GM18505 (cell line): Measurements from ENCODE around the gene BTBD9.

Source experiments
- ATAC-seq: cut with Tn5 transposase; IDR thresholded peaks from one replicate; pipeline ENCODE4 v1.9.1; 2021; ENCODE audit not compliant: unreplicated experiment
- POLR2A ChIP-seq: IDR thresholded peaks from 4 replicates; pipeline ENCODE4 v1.6.1; 2011; ENCODE audit warnings: borderline replicate concordance; ENCODE audit not compliant: insufficient read depth, insufficient read length; ENCODE audit errors: extremely low read depth

BTBD9 gene

DNA sequence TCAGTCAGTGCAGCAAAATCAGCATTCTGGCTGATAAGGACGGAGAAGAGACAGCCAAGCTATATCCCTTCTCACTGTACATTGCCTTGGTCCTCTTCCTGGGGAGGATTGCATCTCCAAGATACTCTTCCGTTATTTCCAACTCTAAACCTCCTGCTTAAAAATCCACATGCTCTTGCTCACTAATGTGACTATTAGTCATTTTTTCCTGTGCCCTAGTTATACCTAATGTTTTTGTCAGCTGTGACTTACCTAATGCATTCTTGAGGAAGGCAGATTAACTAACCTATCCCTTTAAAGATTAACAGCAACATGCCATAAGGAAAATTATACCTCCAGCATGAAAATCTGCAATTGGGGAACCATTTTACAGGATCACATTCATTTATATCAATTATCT lies 317.6 kb downstream of the BTBD9 start:
- TF ChIP-seq POLR2A: no peak
- no peak for ATAC-seq

DNA sequence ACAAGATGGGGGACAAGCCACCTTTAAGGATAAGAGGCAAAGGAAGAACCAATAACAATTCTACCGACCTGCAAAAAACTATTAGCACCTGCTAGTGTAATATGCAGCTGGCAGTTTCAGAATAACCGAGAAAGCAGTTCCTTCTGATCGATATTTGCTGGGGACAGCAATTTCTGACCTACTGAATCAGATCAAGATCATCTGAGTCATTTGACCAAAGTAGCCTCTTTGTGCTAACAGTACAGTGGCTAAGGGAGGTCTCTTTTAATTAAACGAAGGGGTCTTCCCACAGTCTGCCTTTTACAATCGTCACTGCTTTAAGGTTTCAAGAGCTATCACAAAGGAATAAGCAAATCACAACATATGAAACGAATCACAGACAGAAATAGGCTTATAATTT lies 318.9 kb downstream of the BTBD9 start:
- no peak for ATAC-seq
- TF ChIP-seq POLR2A: no peak

DNA sequence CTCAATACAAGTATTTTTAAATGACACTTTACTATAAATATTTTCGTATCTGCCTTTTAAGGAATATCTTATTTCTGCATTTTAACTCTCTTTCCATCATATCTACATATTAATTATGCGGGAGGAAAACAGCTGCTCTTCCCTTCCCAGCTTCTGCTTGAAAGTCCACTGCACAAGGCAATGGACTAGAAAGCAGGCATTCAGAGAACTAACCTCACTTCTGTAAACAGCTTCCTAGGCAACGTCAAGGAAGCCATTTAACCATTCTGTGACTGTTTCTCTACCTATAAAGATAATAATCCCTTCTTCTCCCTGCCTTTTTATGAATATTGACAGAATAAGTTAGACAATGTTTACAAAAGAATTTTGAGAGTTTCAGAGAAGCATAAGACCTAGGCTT lies 319.4 kb downstream of the BTBD9 start:
- TF ChIP-seq POLR2A: no peak
- ATAC-seq: no peak

DNA sequence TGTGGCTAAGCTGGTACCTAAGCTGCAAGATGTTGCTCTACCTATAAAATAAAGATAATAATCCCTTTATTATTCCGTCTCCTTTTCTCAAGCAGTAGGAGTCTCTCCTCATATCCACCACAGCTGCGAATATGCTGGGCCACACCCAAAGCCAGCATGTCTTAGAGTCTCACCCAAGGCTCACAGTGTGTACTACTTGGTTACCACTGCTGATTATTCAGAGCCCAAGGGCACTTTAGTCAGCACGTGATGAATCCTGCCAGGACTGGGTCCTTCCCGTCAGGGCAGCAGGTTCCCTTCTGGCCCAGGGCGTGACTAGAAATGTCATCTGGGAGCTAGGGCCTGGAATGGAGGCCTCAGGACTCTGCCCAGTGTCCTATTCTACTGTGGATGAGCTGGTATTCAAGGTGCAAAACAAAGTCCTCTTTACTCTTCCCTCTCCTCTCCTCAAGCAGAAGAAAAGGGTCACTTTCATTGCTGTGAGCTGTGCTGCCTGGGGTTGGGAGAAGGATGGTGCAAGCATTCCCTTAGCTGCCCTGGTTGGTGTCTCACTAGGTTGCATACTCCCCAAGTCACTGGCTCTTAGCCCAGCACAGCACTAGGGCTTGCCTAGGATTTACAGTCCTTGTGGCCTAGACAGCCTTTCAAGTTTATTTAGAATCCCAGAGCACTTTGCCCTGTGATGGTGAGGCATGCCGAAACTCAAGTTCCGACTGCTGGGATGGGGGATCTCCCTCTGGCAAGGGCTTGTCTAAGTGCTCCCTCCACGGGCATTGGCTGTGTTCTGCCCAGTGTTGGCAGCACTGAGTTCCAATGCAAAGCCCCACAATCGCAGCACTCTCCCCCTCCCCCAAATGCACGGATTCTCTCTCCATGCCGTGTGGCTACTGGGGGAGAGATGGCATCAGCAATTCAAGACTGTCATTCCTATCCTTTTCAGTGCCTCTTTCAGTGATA lies 320.2 kb downstream of the BTBD9 start:
- no peak for TF ChIP-seq POLR2A
- ATAC-seq: no peak

DNA sequence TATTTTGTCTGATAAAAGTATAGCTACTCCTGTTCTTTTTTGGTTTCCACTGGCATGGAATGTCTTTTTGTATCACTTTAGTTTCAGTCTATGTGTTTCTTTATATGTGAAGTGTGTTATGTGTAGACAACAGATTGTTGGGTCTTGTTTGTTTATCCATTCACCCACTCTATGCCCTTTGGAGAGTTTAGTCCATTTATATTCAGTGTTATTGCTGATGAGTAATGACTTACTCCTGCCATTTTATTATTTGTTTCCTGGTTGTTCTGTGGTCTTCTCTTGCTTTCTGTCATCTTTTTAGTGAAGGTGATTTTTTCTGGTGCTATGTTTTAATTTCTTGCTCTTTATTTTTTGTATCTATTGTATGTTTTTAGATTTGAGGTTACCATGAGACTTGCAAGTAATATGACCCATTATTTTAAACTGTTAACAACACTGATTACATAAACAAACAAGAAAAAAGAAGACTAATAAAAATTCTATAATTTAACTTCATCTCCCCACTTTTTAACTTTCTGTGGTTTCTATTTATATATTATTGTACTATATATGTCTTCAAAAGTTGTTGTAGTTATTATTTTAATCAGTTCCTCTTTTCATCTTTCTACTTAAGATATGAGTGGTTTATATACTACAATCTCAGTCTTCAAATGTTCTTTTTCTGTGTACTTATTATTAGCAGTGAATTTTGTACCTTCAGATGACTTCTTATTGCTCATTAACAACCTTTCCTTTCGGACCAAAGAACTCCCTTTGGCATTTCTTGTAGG lies 323.4 kb downstream of the BTBD9 start:
- ATAC-seq: peak; percentile 57
- no peak for TF ChIP-seq POLR2A

DNA sequence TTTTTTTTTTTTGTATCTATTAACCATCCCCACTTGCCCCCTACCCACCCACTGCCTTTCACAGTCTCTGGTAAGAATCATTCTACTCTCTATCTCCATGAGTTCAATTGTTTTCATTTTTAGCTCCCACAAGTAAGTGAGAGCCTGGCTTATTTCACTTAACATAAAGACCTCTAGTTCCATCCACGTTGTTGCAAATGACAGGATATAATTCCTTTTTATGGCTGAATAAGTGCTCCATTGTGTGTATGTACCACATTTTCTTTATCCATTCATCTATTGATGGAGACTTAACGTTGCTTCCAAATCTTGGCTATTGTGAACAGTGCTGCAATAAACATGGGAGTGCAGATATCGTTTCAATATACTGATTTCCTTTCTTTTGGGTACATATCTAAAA lies 328.5 kb downstream of the BTBD9 start:
- ATAC-seq: no peak
- no peak for TF ChIP-seq POLR2A

DNA sequence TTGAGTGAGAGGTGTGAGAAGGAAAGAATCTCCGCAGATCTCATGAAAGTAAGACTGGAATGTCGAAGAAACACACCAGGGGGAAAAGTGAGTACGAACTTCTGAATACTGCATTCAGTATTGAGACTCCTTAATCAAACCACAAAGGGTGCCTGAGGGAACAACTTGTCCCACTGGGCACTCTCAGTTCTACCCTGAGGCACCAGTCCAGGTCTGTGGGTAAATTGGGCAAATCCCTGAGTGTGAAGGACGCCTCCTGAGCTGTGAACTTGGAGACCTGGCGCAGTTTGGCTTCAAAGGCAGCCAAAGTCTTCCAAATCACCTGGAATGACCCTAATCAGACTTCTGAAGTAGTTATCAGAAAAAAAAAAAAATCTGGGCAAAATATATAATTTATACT lies 329.7 kb downstream of the BTBD9 start:
- TF ChIP-seq POLR2A: no peak
- ATAC-seq: no peak

DNA sequence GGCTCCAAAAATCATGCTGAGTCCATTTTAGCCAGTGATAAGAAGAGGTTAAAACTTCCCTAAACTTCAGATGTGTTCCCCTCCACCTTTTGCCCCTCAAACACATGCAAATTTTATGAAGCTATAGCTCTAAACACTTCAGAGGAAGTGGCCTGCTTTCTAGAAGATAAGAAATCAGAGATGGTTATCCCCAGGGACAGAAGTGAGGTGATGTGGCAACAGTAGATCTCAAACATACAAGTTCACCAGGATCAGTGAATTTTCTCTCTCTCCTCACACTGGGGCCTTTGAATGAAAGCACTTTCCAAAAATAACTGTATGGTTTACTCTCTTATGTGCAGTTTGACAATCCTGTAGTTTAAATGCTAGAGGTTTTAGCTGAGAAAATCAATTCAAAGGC lies 332.0 kb downstream of the BTBD9 start:
- ATAC-seq: peak; percentile 70
- TF ChIP-seq POLR2A: peak; percentile 24

DNA sequence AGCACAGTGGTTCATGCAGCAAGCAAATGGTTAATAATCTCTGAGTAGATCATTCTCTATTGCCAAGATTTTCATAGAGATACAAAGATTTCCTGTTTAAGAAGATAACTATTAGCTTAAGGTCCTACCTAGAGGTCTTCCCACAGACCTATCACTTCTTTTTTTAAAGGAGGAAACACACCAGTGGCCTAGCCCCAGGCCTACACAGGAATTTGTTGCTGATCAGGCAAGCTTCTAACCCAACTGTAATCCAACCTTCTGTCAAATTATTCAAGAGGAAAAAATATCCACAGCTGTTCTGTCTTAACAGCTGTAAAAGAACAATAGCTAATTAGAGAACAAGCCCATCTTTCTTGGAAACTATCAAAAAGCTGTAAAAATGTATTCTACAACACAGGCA lies 332.8 kb downstream of the BTBD9 start:
- TF ChIP-seq POLR2A: no peak
- ATAC-seq: peak; percentile 28

DNA sequence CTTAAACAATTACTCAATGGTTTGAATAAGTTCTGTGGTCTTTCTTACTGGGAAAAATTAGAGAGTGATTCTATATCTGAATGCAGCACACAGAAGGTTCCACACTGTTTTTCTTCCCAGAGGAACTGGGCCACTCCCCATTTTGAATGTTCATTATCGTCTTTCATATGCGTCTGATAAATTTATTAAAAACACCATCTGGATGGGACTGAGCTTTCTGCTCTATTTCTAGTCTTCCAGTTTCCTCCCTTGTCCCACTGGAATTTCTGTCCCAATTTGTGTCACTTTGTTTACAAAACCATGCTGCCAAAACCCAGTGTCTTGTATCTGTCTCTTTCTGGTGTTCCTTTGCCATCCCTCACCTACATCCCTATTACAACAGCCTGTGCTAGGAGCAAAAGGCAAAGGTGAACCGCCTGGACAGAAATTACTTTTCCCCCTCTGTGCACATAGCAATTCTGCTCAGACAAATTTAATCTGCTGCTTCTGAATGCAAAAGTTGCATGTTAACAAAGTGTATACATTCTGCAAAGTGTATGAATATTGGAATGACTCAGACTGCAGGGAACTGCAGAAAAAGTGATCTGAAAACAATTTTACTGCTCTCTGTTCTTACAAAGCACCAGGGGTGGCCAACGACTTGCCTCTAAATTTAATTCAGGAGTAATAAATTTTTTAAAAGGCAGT lies 333.6 kb downstream of the BTBD9 start:
- no peak for TF ChIP-seq POLR2A
- ATAC-seq: peak; percentile 48

DNA sequence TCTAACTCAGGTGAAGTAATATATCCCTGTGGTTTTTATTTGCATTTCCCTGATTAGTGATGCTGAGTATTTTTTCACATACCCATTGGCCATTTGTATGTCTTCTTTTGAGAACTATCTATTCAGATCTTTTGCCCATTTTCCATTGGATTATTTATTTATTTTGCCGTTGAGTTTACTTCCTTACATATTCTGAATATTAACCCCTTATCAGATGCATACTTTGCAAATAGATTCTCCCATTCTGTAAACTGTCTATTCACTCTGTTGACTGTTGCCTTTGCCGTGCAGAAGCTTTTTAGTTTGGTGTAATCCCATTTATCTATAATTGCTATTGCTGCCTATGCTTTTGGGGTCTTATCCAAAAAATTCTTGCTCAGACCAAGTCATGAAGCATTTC lies 336.9 kb downstream of the BTBD9 start:
- no peak for TF ChIP-seq POLR2A
- ATAC-seq: no peak

DNA sequence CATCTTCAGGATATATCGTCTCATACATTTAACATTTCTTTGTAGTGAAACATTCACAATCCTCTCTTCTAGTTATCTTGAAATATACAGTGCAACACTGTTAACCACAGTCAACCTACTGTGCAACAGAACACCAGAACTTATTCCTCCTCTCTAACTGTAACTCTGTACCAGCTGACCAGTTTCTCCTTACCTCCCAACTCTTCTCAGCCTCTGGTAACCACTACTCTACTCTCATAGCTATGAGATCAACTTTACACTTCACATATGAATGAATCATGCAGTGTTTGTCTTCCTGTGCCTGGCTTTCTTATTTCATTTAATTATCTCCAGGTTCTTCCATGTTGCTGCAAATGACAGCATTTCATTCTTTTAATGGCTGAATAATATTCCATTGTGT lies 337.6 kb downstream of the BTBD9 start:
- TF ChIP-seq POLR2A: no peak
- ATAC-seq: no peak

DNA sequence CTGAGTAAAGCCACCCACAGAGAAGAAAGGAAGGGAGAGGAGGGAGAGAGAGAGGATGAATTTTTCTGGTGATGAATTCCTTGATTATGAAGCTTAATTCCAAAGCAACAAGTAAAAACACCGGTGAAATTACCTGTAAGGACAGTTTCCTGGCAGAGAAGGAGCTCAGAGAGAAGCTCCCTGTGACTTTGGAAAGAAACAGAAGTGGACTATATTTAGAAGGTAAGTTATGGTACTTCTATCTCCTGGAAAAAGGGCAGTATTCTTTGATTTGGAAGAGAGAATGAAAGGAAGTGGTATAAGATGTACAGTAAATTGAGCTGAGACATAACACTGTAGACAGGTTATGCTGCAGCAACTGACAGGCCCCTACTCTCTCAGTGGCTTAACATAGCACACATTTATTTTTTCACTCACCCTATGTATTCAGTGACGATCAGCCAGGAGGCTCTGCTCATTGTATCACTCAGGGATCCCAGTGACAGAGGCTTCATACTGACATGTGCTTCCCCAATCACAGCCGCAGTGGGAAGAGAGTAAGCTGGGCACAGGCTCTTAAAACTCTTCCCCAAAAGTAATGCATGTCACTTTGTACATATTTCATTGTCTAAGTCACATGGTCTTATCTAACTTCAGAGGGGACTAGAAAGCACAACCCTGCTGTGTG lies 349.5 kb downstream of the BTBD9 start:
- no peak for TF ChIP-seq POLR2A
- no peak for ATAC-seq
